SIG-M5 treated with dmso at 0.1 percent for 504 hours (cell line): ENCODE data around the gene CCR3.
A peak's percentile ranks its signal among the peaks of the same experiment; 100 is the strongest.

Experiments
- DNase-seq: peaks from one replicate; lab custom pipeline; 2025; ENCODE audit not compliant: unreplicated experiment; lab: John Stamatoyannopoulos, UW

Gene CCR3

GRCh38 chr3:46218196-46218709, 24.0 kb upstream of the CCR3 start:
- no peak for DNase-seq

- peak; percentile 96 for DNase-seq
Observed at GRCh38 chr3:46221391-46221790, 20.9 kb upstream of the CCR3 start.

- no peak for DNase-seq
Observed at GRCh38 chr3:46221938-46222337, 20.3 kb upstream of the CCR3 start.

GRCh38 chr3:46222435-46223161, 19.7 kb upstream of the CCR3 start:
- DNase-seq = peak; percentile 99

- DNase-seq = peak; percentile 96
Observed at GRCh38 chr3:46228260-46229242, 13.7 kb upstream of the CCR3 start.

- no peak for DNase-seq
Observed at GRCh38 chr3:46231323-46231722, 10.9 kb upstream of the CCR3 start.

GRCh38 chr3:46233194-46233593, 9.1 kb upstream of the CCR3 start:
- DNase-seq = no peak

- no peak for DNase-seq
Observed at GRCh38 chr3:46235425-46235824, 6.8 kb upstream of the CCR3 start.

GRCh38 chr3:46236294-46237054, 5.8 kb upstream of the CCR3 start:
- no peak for DNase-seq

GRCh38 chr3:46238386-46238785, 3.9 kb upstream of the CCR3 start:
- DNase-seq = no peak

GRCh38 chr3:46239301-46239938, 2.8 kb upstream of the CCR3 start:
- no peak for DNase-seq

- DNase-seq = no peak
Observed at GRCh38 chr3:46239952-46240351, 2.3 kb upstream of the CCR3 start.

- no peak for DNase-seq
Observed at GRCh38 chr3:46243560-46243959, 1.3 kb downstream of the CCR3 start.

- no peak for DNase-seq
Observed at GRCh38 chr3:46245146-46245545, 2.9 kb downstream of the CCR3 start.

GRCh38 chr3:46252980-46253379, 10.7 kb downstream of the CCR3 start:
- DNase-seq = no peak

GRCh38 chr3:46258525-46258924, 16.3 kb downstream of the CCR3 start:
- no peak for DNase-seq

GRCh38 chr3:46261926-46262594, 19.8 kb downstream of the CCR3 start:
- no peak for DNase-seq

GRCh38 chr3:46264002-46264401, 21.7 kb downstream of the CCR3 start:
- DNase-seq = no peak

- DNase-seq = no peak
Observed at GRCh38 chr3:46266598-46266997, 24.3 kb downstream of the CCR3 start.

GRCh38 chr3:46269556-46269955, 27.3 kb downstream of the CCR3 start:
- DNase-seq = no peak
